Measurements from ENCODE around the gene TFEB. TPM values are rescaled to one million over a fixed set of nuclear protein-coding genes. Genes with fewer than 3 reads are reported as not detected.

Gene TFEB
- total RNA-seq, 1 donor from 2014 or later = 37.8 TPM

GRCh38 chr6:41757271-41757670 lies 21.9 kb upstream of the TFEB start:
- Histone ChIP-seq H3K4me1 (no peaks in the 10 kb centered on the region), H3K27ac (no peak overlapping the region), H3K9me3 (no peaks in the 10 kb centered on the region), H3K36me3 (no peaks in the 10 kb centered on the region), H3K27me3 (no peaks in the 10 kb centered on the region), H3K4me3 (no peak overlapping the region)
- no peak for TF ChIP-seq POLR2A (IDR thresholded peaks at IDR 0.05)
- no peak for TF ChIP-seq POLR2AphosphoS5 (IDR thresholded peaks at IDR 0.05; ENCODE audit: insufficient read depth in 1 of 2, low read depth in 1 of 2)
- no peak for TF ChIP-seq CTCF (IDR thresholded peaks at IDR 0.05)
- intact Hi-C loops (cut with DNase I) = no loop called here
- DNase-seq (ENCODE audit: extremely low spot score in 2 of 2) = no peak

- no peaks in the 10 kb centered on the region for H3K4me1 ChIP-seq
- intact Hi-C loops (cut with DNase I) = no loop called here
- H3K27ac ChIP-seq = no peak overlapping the region
- H3K36me3 ChIP-seq = no peaks in the 10 kb centered on the region
- no peaks in the 10 kb centered on the region for H3K9me3 ChIP-seq
- no peak for DNase-seq (ENCODE audit: extremely low spot score in 2 of 2)
- H3K27me3 ChIP-seq = no peaks in the 10 kb centered on the region
- TF ChIP-seq POLR2AphosphoS5 (IDR thresholded peaks at IDR 0.05; ENCODE audit: insufficient read depth in 1 of 2, low read depth in 1 of 2) = no peak
- no peak overlapping the region for H3K4me3 ChIP-seq
These were observed 20.9 kb upstream of the TFEB start for GRCh38 chr6:41756354-41756753.

GRCh38 chr6:41755895-41756294 lies 20.5 kb upstream of the TFEB start:
- Histone ChIP-seq H3K9me3 (no peaks in the 10 kb centered on the region), H3K27ac (no peak overlapping the region), H3K4me3 (no peak overlapping the region), H3K27me3 (no peaks in the 10 kb centered on the region), H3K4me1 (no peaks in the 10 kb centered on the region), H3K36me3 (no peaks in the 10 kb centered on the region)
- TF ChIP-seq POLR2A (IDR thresholded peaks at IDR 0.05) = no peak
- no peak for TF ChIP-seq CTCF (IDR thresholded peaks at IDR 0.05)
- no peak for TF ChIP-seq POLR2AphosphoS5 (IDR thresholded peaks at IDR 0.05; ENCODE audit: insufficient read depth in 1 of 2, low read depth in 1 of 2)
- DNase-seq (ENCODE audit: extremely low spot score in 2 of 2) = no peak
- intact Hi-C loops (cut with DNase I) = no loop called here

- Histone ChIP-seq H3K27ac (no peak overlapping the region), H3K4me3 (no peak overlapping the region), H3K9me3 (no peaks in the 10 kb centered on the region), H3K36me3 (no peaks in the 10 kb centered on the region), H3K4me1 (no peaks in the 10 kb centered on the region), H3K27me3 (no peaks in the 10 kb centered on the region)
- TF ChIP-seq CTCF (IDR thresholded peaks at IDR 0.05) = no peak
- TF ChIP-seq POLR2AphosphoS5 (IDR thresholded peaks at IDR 0.05; ENCODE audit: insufficient read depth in 1 of 2, low read depth in 1 of 2) = no peak
- TF ChIP-seq POLR2A (IDR thresholded peaks at IDR 0.05) = no peak
- intact Hi-C loops (cut with DNase I) = no loop called here
- DNase-seq (ENCODE audit: extremely low spot score in 2 of 2) = no peak
These were observed 15.0 kb upstream of the TFEB start for GRCh38 chr6:41750374-41750773.

GRCh38 chr6:41748542-41748941 lies 13.1 kb upstream of the TFEB start:
- no peak for TF ChIP-seq POLR2A (IDR thresholded peaks at IDR 0.05)
- TF ChIP-seq CTCF (IDR thresholded peaks at IDR 0.05) = no peak
- TF ChIP-seq POLR2AphosphoS5 (IDR thresholded peaks at IDR 0.05; ENCODE audit: insufficient read depth in 1 of 2, low read depth in 1 of 2) = no peak
- no peaks in the 10 kb centered on the region for H3K4me1 ChIP-seq

GRCh38 chr6:41748102-41748477 lies 12.7 kb upstream of the TFEB start:
- Histone ChIP-seq H3K27ac (no peak overlapping the region), H3K27me3 (no peaks in the 10 kb centered on the region), H3K36me3 (no peaks in the 10 kb centered on the region), H3K9me3 (no peaks in the 10 kb centered on the region), H3K4me3 (no peak overlapping the region), H3K4me1 (no peaks in the 10 kb centered on the region)
- intact Hi-C loops (cut with DNase I) = no loop called here
- DNase-seq (ENCODE audit: extremely low spot score in 2 of 2) = no peak
- TF ChIP-seq CTCF (IDR thresholded peaks at IDR 0.05) (no peak), POLR2A (IDR thresholded peaks at IDR 0.05) (no peak), POLR2AphosphoS5 (IDR thresholded peaks at IDR 0.05; ENCODE audit: insufficient read depth in 1 of 2, low read depth in 1 of 2) (no peak)

More at GRCh38 chr6:41748542-41748941, 13.1 kb upstream of the TFEB start:
- Histone ChIP-seq H3K27ac (no peak overlapping the region), H3K27me3 (no peaks in the 10 kb centered on the region), H3K9me3 (no peaks in the 10 kb centered on the region), H3K4me3 (no peak overlapping the region), H3K36me3 (no peaks in the 10 kb centered on the region)
- no peak for DNase-seq (ENCODE audit: extremely low spot score in 2 of 2)
- intact Hi-C loops (cut with DNase I) = no loop called here
